ENCODE results near the gene LPP.

DNA sequence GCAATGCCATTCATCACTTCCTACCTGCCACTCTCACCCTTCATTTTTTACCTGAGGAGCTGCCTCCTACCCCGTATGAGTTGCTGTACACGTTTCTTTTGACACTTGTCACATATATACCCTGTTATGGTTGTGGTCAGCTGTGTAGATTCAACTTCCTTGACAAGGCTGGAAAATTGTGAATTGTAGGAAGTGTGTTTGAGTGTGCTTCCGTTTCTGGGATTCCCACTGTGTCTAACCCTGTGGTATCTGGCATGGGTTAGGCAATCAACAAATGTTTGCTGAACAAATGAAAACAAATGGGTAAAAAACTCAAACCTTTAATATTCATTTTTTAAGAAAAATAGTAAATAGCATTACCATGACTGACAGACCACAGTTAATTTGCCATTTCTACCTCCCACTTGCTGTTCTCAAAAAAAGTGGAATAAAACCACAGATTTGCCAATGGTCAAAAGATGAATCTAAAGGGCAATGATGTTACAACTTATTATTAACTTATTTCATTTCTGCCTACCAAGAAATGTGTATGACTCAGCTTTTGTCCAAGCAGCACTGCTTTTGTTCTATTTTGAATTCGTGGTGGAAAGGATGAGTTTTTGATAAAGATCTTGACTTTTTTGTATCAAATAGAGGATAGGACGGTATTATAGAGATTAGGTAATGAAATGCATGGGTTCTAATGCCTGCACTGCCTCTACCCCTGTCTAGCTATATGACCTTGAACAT lies 404.6 kb downstream of the LPP start:
- TF ChIP-seq, protein P1, sequence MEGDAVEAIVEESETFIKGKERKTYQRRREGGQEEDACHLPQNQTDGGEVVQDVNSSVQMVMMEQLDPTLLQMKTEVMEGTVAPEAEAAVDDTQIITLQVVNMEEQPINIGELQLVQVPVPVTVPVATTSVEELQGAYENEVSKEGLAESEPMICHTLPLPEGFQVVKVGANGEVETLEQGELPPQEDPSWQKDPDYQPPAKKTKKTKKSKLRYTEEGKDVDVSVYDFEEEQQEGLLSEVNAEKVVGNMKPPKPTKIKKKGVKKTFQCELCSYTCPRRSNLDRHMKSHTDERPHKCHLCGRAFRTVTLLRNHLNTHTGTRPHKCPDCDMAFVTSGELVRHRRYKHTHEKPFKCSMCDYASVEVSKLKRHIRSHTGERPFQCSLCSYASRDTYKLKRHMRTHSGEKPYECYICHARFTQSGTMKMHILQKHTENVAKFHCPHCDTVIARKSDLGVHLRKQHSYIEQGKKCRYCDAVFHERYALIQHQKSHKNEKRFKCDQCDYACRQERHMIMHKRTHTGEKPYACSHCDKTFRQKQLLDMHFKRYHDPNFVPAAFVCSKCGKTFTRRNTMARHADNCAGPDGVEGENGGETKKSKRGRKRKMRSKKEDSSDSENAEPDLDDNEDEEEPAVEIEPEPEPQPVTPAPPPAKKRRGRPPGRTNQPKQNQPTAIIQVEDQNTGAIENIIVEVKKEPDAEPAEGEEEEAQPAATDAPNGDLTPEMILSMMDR (IDR thresholded peaks at IDR 0.05; ENCODE audit: insufficient read depth, low read length, poor library complexity, severe bottlenecking) = no peak
- no peak for TF ChIP-seq EZH2phosphoT487 (conservative IDR thresholded peaks at IDR 0.05; ENCODE audit: low read length)

Measured in SU-DHL-6 (cell line).